Measurements from ENCODE around the gene FITM2. TPM values are rescaled to one million over a fixed set of nuclear protein-coding genes. Genes with fewer than 3 reads are reported as not detected.

Gene FITM2
- total and polyA plus RNA-seq, 2 donors from 2014 or later = 10.0 to 12.5 TPM

- FAIRE-seq = no peak
- intact Hi-C loops (cut with DNase I) = no loop called here
- Histone ChIP-seq H3K4me3 (ENCODE audit: low read length in 3 of 3) (no peak overlapping the region), H3K9me3 (ENCODE audit: control insufficient read depth in 2 of 3, insufficient read depth in 1 of 3, low read length in 3 of 3) (no peaks in the 10 kb centered on the region), H3K9ac (ENCODE audit: low read length in 3 of 3) (no peak overlapping the region), H3K27ac (ENCODE audit: low read depth in 2 of 2, low read length in 2 of 2) (no peak overlapping the region), H3K36me3 (ENCODE audit: control insufficient read depth in 2 of 3, insufficient read depth in 3 of 3, low read length in 3 of 3) (no peaks in the 10 kb centered on the region), H3K4me1 (ENCODE audit: control insufficient read depth in 2 of 3, insufficient read depth in 2 of 3, low read depth in 1 of 3, low read length in 3 of 3) (peaks cover 0 to 3% (median 0%) of the 10 kb centered on the region in 3 donors), H3K27me3 (ENCODE audit: control insufficient read depth, insufficient read depth, low read length) (no peaks in the 10 kb centered on the region)
- no peak for DNase-seq
- no peak for TF ChIP-seq CTCF (IDR thresholded peaks at IDR 0.05; ENCODE audit: borderline replicate concordance, extremely low read depth, insufficient read depth)
Measured at GRCh38 chr20:44287272-44288097, 23.5 kb downstream of the FITM2 start.

- FAIRE-seq (no peak), DNase-seq (no peak)
- Histone ChIP-seq H3K36me3 (ENCODE audit: control insufficient read depth in 2 of 3, insufficient read depth in 3 of 3, low read length in 3 of 3) (no peaks in the 10 kb centered on the region), H3K4me1 (ENCODE audit: control insufficient read depth in 2 of 3, insufficient read depth in 2 of 3, low read depth in 1 of 3, low read length in 3 of 3) (peaks cover 0 to 3% (median 0%) of the 10 kb centered on the region in 3 donors), H3K4me3 (ENCODE audit: low read length in 3 of 3) (no peak overlapping the region), H3K27me3 (ENCODE audit: control insufficient read depth, insufficient read depth, low read length) (no peaks in the 10 kb centered on the region), H3K9ac (ENCODE audit: low read length in 3 of 3) (no peak overlapping the region), H3K9me3 (ENCODE audit: control insufficient read depth in 2 of 3, insufficient read depth in 1 of 3, low read length in 3 of 3) (no peaks in the 10 kb centered on the region), H3K27ac (ENCODE audit: low read depth in 2 of 2, low read length in 2 of 2) (no peak overlapping the region)
- intact Hi-C loops (cut with DNase I) = no loop called here
- no peak for TF ChIP-seq CTCF (IDR thresholded peaks at IDR 0.05; ENCODE audit: borderline replicate concordance, extremely low read depth, insufficient read depth)
Measured at GRCh38 chr20:44284032-44284431, 27.0 kb downstream of the FITM2 start.

- no peaks in the 10 kb centered on the region for H3K9me3 ChIP-seq (ENCODE audit: control insufficient read depth in 2 of 3, insufficient read depth in 1 of 3, low read length in 3 of 3)
- H3K9ac ChIP-seq (ENCODE audit: low read length in 3 of 3) = no peak overlapping the region
- no peak overlapping the region for H3K27ac ChIP-seq (ENCODE audit: low read depth in 2 of 2, low read length in 2 of 2)
- no peak for DNase-seq
- H3K4me3 ChIP-seq (ENCODE audit: low read length in 3 of 3) = no peak overlapping the region
- no peak for FAIRE-seq
- H3K4me1 ChIP-seq (ENCODE audit: control insufficient read depth in 2 of 3, insufficient read depth in 2 of 3, low read depth in 1 of 3, low read length in 3 of 3) = no peaks in the 10 kb centered on the region
- no peaks in the 10 kb centered on the region for H3K27me3 ChIP-seq (ENCODE audit: control insufficient read depth, insufficient read depth, low read length)
- TF ChIP-seq CTCF (IDR thresholded peaks at IDR 0.05; ENCODE audit: borderline replicate concordance, extremely low read depth, insufficient read depth) = no peak
- intact Hi-C loops (cut with DNase I) = no loop called here
- no peaks in the 10 kb centered on the region for H3K36me3 ChIP-seq (ENCODE audit: control insufficient read depth in 2 of 3, insufficient read depth in 3 of 3, low read length in 3 of 3)
Measured at GRCh38 chr20:44282192-44282591, 28.8 kb downstream of the FITM2 start.
